GM23248 (cell line): ENCODE measurements around the gene SH2D1B. TPM values are rescaled to one million over a fixed set of nuclear protein-coding genes. Genes with fewer than 3 reads are reported as not detected.
"Not testable (repeated sequence)": the region's sequence is repeated elsewhere in the genome, so short reads cannot be mapped to it uniquely, and the experiment has no call there.

Source experiments
- DNase-seq: peaks from one replicate; pipeline ENCODE4 v3.0.0-alpha.2; 2015
- H2AFZ ChIP-seq: fragments of 200-600 bp; sonication (generic); 2 replicates; pipeline ENCODE4 v1.6.1; 2016; ENCODE audit warnings: antibody characterized with exemption
- H3F3A ChIP-seq: fragments of 200-600 bp; sonication (generic); 2 replicates; pipeline ENCODE4 v1.6.1; 2016; ENCODE audit warnings: mild to moderate bottlenecking, antibody characterized with exemption, mixed run types; ENCODE audit not compliant: insufficient read depth
- H3K27ac ChIP-seq: fragments of 200-600 bp; sonication (generic); 2 replicates; pipeline ENCODE4 v1.5.1; 2016; ENCODE audit warnings: mild to moderate bottlenecking
- H3K27me3 ChIP-seq: fragments of 200-600 bp; sonication (generic); replicated peaks from 2 replicates; pipeline ENCODE4 v1.6.1; 2016; ENCODE audit warnings: mild to moderate bottlenecking; ENCODE audit not compliant: insufficient read depth
- H3K36me3 ChIP-seq: fragments of 200-600 bp; sonication (generic); 2 replicates; pipeline ENCODE4 v1.6.1; 2016; ENCODE audit warnings: low read depth, mild to moderate bottlenecking
- H3K4me1 ChIP-seq: fragments of 200-600 bp; sonication (generic); 2 replicates; pipeline ENCODE4 v1.6.1; 2016; ENCODE audit warnings: mild to moderate bottlenecking; ENCODE audit not compliant: insufficient read depth
- H3K4me2 ChIP-seq: fragments of 200-600 bp; sonication (generic); one replicate; pipeline ENCODE4 v1.6.1; 2016; ENCODE audit warnings: mild to moderate bottlenecking; ENCODE audit not compliant: unreplicated experiment
- H3K4me3 ChIP-seq: fragments of 200-600 bp; sonication (generic); 2 replicates; pipeline ENCODE4 v1.5.1; 2016; ENCODE audit warnings: mild to moderate bottlenecking
- H3K79me2 ChIP-seq: fragments of 200-600 bp; sonication (generic); 2 replicates; pipeline ENCODE4 v1.6.1; 2016; ENCODE audit warnings: mild to moderate bottlenecking; ENCODE audit not compliant: insufficient read depth
- H3K9ac ChIP-seq: fragments of 200-600 bp; sonication (generic); 2 replicates; pipeline ENCODE4 v1.6.1; 2016; ENCODE audit warnings: mild to moderate bottlenecking
- H3K9me2 ChIP-seq: fragments of 200-600 bp; sonication (generic); 2 replicates; pipeline ENCODE4 v1.6.1; 2016; ENCODE audit warnings: mixed run types, mild to moderate bottlenecking, moderate library complexity; ENCODE audit not compliant: insufficient read depth
- H3K9me3 ChIP-seq: fragments of 200-600 bp; sonication (generic); one replicate; pipeline ENCODE4 v1.6.1; 2017; ENCODE audit warnings: low read depth
- H4K20me1 ChIP-seq: fragments of 200-600 bp; sonication (generic); 2 replicates; pipeline ENCODE4 v1.6.0; 2016; ENCODE audit not compliant: insufficient read depth
- EZH2 ChIP-seq: fragments of 200-600 bp; sonication (generic); IDR thresholded peaks from 2 replicates; pipeline ENCODE4 v1.6.1; 2018; ENCODE audit warnings: antibody characterized with exemption, mild to moderate bottlenecking; ENCODE audit not compliant: insufficient read depth, poor library complexity, severe bottlenecking
- EZH2phosphoT487 ChIP-seq: fragments of 200-600 bp; sonication (generic); IDR thresholded peaks from 2 replicates; pipeline ENCODE4 v1.6.1; 2018; ENCODE audit warnings: antibody characterized with exemption, moderate library complexity, mild to moderate bottlenecking, low read depth; ENCODE audit not compliant: insufficient read depth
- WGBS, 2 experiments: methylation state at CpG; one replicate each; pipeline ENCODE4 v1.1.6; 2015 to 2017; ENCODE audit warnings: low lambda C conversion rate in 2 of 2, low coverage in 1 of 2; ENCODE audit errors: missing lambda C conversion rate in 2 of 2; 5-methylcytosine and 5-hydroxymethylcytosine counted together
- in situ Hi-C: fragments of 300-500 bp; cut with MboI; formaldehyde crosslinking; loops from 2 replicates; pipeline ENCODE4 v1.15.0; 2020
- polyA plus RNA-seq: library from polyadenylated mRNA; unstranded; fragments of >200 nt; fragmentation: Nextera tagmentation; extraction: Ambion mirVana; gene quantifications from 2 replicates; pipeline ENCODE4 v1.2.1, GENCODE V29; 2016
- total RNA-seq: library from RNA; depleted of rRNA; stranded (reverse); fragments of >200 nt; shearing (Covaris generic); gene quantifications from 2 replicates; pipeline ENCODE4 v1.2.3, GENCODE V29; 2014

The SH2D1B gene
- total and polyA plus RNA-seq, 2 experiments from 2014 or later = not detected

- Histone ChIP-seq H3K27me3 (peaks cover 53% of the 10 kb centered on the region), H3K36me3 (no peaks in the 10 kb centered on the region), H3K9me3 (no peaks in the 10 kb centered on the region), H3K4me1 (no peaks in the 10 kb centered on the region), H3K9ac (no peak overlapping the region), H3K4me2 (no peak overlapping the region), H3F3A (no peaks in the 10 kb centered on the region), H2AFZ (no peak overlapping the region), H3K79me2 (no peaks in the 10 kb centered on the region), H4K20me1 (no peaks in the 10 kb centered on the region), H3K4me3 (no peak overlapping the region), H3K9me2 (no peaks in the 10 kb centered on the region), H3K27ac (no peak overlapping the region)
- in situ Hi-C loops = no loop called here
- TF ChIP-seq EZH2phosphoT487 (no peak), EZH2 (no peak)
- DNase-seq = no peak
Measured at GRCh38 chr1:162444903-162445302, 33.0 kb upstream of the SH2D1B start.

GRCh38 chr1:162432977-162433713, 21.2 kb upstream of the SH2D1B start:
- H2AFZ ChIP-seq, H3K9me3 ChIP-seq, H4K20me1 ChIP-seq, H3K9me2 ChIP-seq, H3K9ac ChIP-seq, H3K27me3 ChIP-seq, H3K4me3 ChIP-seq, H3K79me2 ChIP-seq, H3K27ac ChIP-seq, in situ Hi-C loops, H3K36me3 ChIP-seq, H3K4me2 ChIP-seq, H3K4me1 ChIP-seq, H3F3A ChIP-seq, DNase-seq: not testable (repeated sequence)
- WGBS, 2 experiments = 54 to 55% methylated on average over 21 to 43 of the region's 47 CpGs

DNA sequence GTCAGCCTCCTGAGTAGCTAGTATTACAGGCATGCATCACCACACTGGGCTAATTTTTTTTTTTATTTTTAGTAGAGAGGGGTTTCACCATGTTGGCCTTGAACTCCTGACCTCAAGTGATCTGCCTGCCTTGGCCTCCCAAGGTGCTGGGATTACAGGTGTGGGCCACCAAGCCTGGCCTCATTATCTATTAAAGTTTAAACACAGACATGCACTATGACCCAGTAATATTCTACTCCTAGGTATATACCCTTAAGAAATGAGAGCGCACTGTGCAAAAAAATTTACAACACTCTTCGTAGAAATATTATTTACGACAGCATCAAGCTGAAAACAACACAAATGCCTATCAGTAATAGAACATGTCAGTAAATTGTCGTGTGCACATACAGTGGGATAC, 18.6 kb upstream of the SH2D1B start:
- Histone ChIP-seq H4K20me1 (no peaks in the 10 kb centered on the region), H3K27ac (no peak overlapping the region), H2AFZ (no peak overlapping the region), H3K79me2 (no peaks in the 10 kb centered on the region), H3K9me2 (no peaks in the 10 kb centered on the region), H3K4me3 (no peak overlapping the region), H3F3A (no peaks in the 10 kb centered on the region), H3K4me2 (no peak overlapping the region), H3K4me1 (no peaks in the 10 kb centered on the region), H3K9ac (no peak overlapping the region), H3K36me3 (no peaks in the 10 kb centered on the region), H3K27me3 (no peaks in the 10 kb centered on the region), H3K9me3 (no peaks in the 10 kb centered on the region)
- in situ Hi-C loops = no loop called here
- TF ChIP-seq EZH2phosphoT487 = no peak
- no peak for TF ChIP-seq EZH2
- 83 to 85% methylated on average over 4 of the region's 4 CpGs for WGBS, 2 experiments
- DNase-seq = no peak

GRCh38 chr1:162422662-162423375, 10.9 kb upstream of the SH2D1B start:
- Histone ChIP-seq H3K4me1 (no peaks in the 10 kb centered on the region), H4K20me1 (no peaks in the 10 kb centered on the region), H3K79me2 (no peaks in the 10 kb centered on the region), H3K9me3 (no peaks in the 10 kb centered on the region), H3K4me2 (no peak overlapping the region), H3K9me2 (no peaks in the 10 kb centered on the region), H3F3A (no peaks in the 10 kb centered on the region), H3K4me3 (no peak overlapping the region), H3K36me3 (no peaks in the 10 kb centered on the region), H2AFZ (no peak overlapping the region), H3K27me3 (no peaks in the 10 kb centered on the region), H3K27ac (no peak overlapping the region), H3K9ac (no peak overlapping the region)
- TF ChIP-seq EZH2 (no peak), EZH2phosphoT487 (no peak)
- DNase-seq = no peak
- 72 to 73% methylated on average over 10 of the region's 10 CpGs for WGBS, 2 experiments
- in situ Hi-C loops = no loop called here
